Caco-2 (cell line): ENCODE measurements around the gene MUC5B. TPM values are rescaled to one million over a fixed set of nuclear protein-coding genes. Genes with fewer than 3 reads are reported as not detected.

Experiments used
- BruUV-seq: library from RNA; stranded (reverse); fragments of 400-500 nt; replicated peaks from 2 replicates; lab custom pipeline; 2021; lab: Mats Ljungman, UMichigan
- CTCF ChIA-PET: fragments of 300-600 bp; sonication (Branson Sonifier 250); formaldehyde crosslinking; loops from one replicate; lab custom pipeline; 2022; ENCODE audit warnings: antibody characterized with exemption; lab: Charles Lee
- POLR2A ChIA-PET: fragments of 300-600 bp; sonication (Branson Sonifier 250); formaldehyde crosslinking; loops from one replicate; lab custom pipeline; 2022; ENCODE audit warnings: antibody characterized with exemption; lab: Charles Lee
- DNase-seq, 2 experiments: peaks; one replicate each; pipeline versions ENCODE4 v3.0.0 to v3.0.0-alpha.2; 2020 to 2022
- H3K27me3 ChIP-seq: replicated peaks from 2 replicates; pipeline ENCODE4 v1.6.0; 2011; ENCODE audit warnings: low read length; ENCODE audit not compliant: control insufficient read depth, insufficient read depth
- H3K36me3 ChIP-seq: 2 replicates; pipeline ENCODE4 v1.5.1; 2011; ENCODE audit warnings: low read length; ENCODE audit not compliant: control insufficient read depth, insufficient read depth
- H3K4me1 ChIP-seq: fragments of 250-450 bp; sonication (Bioruptor Pico); 2 replicates; pipeline ENCODE4 v1.5.1; 2020; ENCODE audit warnings: mild to moderate bottlenecking
- H3K4me3 ChIP-seq: 2 replicates; pipeline ENCODE4 v1.5.1; 2011; ENCODE audit warnings: low read depth, mild to moderate bottlenecking, control low read depth, low read length
- H3K9me3 ChIP-seq: fragments of 250-450 bp; sonication (Bioruptor Pico); 2 replicates; pipeline ENCODE4 v1.5.1; 2020; ENCODE audit warnings: mild to moderate bottlenecking, moderate library complexity
- H3K27ac Mint-ChIP-seq: one replicate; pipeline ENCODE4 v1.8.0; 2022; ENCODE audit warnings: mixed read lengths; ENCODE audit not compliant: unreplicated experiment
- H3K27me3 Mint-ChIP-seq: one replicate; pipeline ENCODE4 v1.8.0; 2022; ENCODE audit warnings: mixed read lengths; ENCODE audit not compliant: insufficient read depth, unreplicated experiment
- H3K36me3 Mint-ChIP-seq: one replicate; pipeline ENCODE4 v1.8.0; 2022; ENCODE audit warnings: mild to moderate bottlenecking, mixed read lengths; ENCODE audit not compliant: insufficient read depth, unreplicated experiment
- H3K4me1 Mint-ChIP-seq: one replicate; pipeline ENCODE4 v1.8.0; 2022; ENCODE audit warnings: low read depth, mixed read lengths; ENCODE audit not compliant: unreplicated experiment
- H3K4me3 Mint-ChIP-seq: one replicate; pipeline ENCODE4 v1.8.0; 2022; ENCODE audit warnings: mild to moderate bottlenecking, moderate library complexity, mixed read lengths; ENCODE audit not compliant: unreplicated experiment
- H3K9me3 Mint-ChIP-seq: one replicate; pipeline ENCODE4 v1.8.0; 2022; ENCODE audit warnings: mixed read lengths; ENCODE audit not compliant: unreplicated experiment
- CTCF ChIP-seq, 2 experiments: fragments of 200-600 bp in 1 of 2; IDR thresholded peaks; 1 replicate in 1 of 2; 2 replicates in 1 of 2; pipeline versions ENCODE4 v1.5.1 to v1.8.0; 2011 to 2022; ENCODE audit warnings: antibody characterized with exemption in 1 of 2, control low read depth in 1 of 2, inconsistent platforms in 1 of 2, low read depth in 1 of 2, low read length in 1 of 2, mild to moderate bottlenecking in 1 of 2, moderate library complexity in 1 of 2; ENCODE audit not compliant: insufficient read depth in 1 of 2, severe bottlenecking in 1 of 2, unreplicated experiment in 1 of 2
- intact Hi-C: fragments of 100-400 bp; cut with micrococcal nuclease; formaldehyde crosslinking; loops from one replicate; pipeline ENCODE4 v1.10.0; 2022; ENCODE audit not compliant: unreplicated experiment
- total RNA-seq: library from RNA; stranded (reverse); gene quantifications from 2 replicates; pipeline ENCODE4 v1.2.3, GENCODE V29; 2022

The MUC5B gene
- total RNA-seq, 1 experiment from 2014 or later = not detected

GRCh38 chr11:1203505-1204271 lies 19.2 kb upstream of the MUC5B start:
- peak in 1 of 2 experiments; percentile 29 for DNase-seq
- BruUV-seq = no TSS peak
- intact Hi-C loops = no loop called here
- Histone ChIP-seq H3K4me3 (no peak overlapping the region), H3K9me3 (no peaks in the 10 kb centered on the region), H3K36me3 (no peaks in the 10 kb centered on the region), H3K4me1 (no peaks in the 10 kb centered on the region), H3K27me3 (no peaks in the 10 kb centered on the region)
- Mint-ChIP-seq H3K4me3 (no peak overlapping the region), H3K4me1 (no peaks in the 10 kb centered on the region), H3K27ac (no peak overlapping the region), H3K9me3 (no peaks in the 10 kb centered on the region), H3K27me3 (no peaks in the 10 kb centered on the region), H3K36me3 (no peaks in the 10 kb centered on the region)
- CTCF ChIA-PET = interaction anchor here (0.6 kb wide), 1 partner anchor 153 kb away, joined by 3 read pairs; no protein-coding TSS in a partner anchor
- POLR2A ChIA-PET = no interaction called here
- TF ChIP-seq CTCF (IDR thresholded peaks at IDR 0.05; ENCODE audit: insufficient read depth in 1 of 2, low read depth in 1 of 2, low read length in 1 of 2, severe bottlenecking in 1 of 2, unreplicated experiment in 1 of 2) = no peak

GRCh38 chr11:1204381-1205101 lies 18.3 kb upstream of the MUC5B start:
- H3K4me1 Mint-ChIP-seq = no peaks in the 10 kb centered on the region
- Histone ChIP-seq H3K9me3 (peaks cover under 1% of the 10 kb centered on the region; the same call in 1 of the 2 replicates), H3K4me1 (no peaks in the 10 kb centered on the region), H3K4me3 (no peak overlapping the region), H3K27me3 (no peaks in the 10 kb centered on the region), H3K36me3 (no peaks in the 10 kb centered on the region)
- H3K9me3 Mint-ChIP-seq = peaks cover under 1% of the 10 kb centered on the region
- H3K27ac Mint-ChIP-seq = no peak overlapping the region
- TF ChIP-seq CTCF (IDR thresholded peaks at IDR 0.05; ENCODE audit: insufficient read depth in 1 of 2, low read depth in 1 of 2, low read length in 1 of 2, severe bottlenecking in 1 of 2, unreplicated experiment in 1 of 2) = no peak
- POLR2A ChIA-PET = no interaction called here
- no TSS peak for BruUV-seq
- no peaks in the 10 kb centered on the region for H3K36me3 Mint-ChIP-seq
- no peak overlapping the region for H3K4me3 Mint-ChIP-seq
- CTCF ChIA-PET = interaction anchor here (0.6 to 0.7 kb wide), 3 partner anchors 13 to 279 kb away, joined by 3 to 4 read pairs (median 4); no protein-coding TSS in a partner anchor
- peak in 1 of 2 experiments; percentile 24 for DNase-seq
- intact Hi-C loops = no loop called here
- H3K27me3 Mint-ChIP-seq = no peaks in the 10 kb centered on the region

GRCh38 chr11:1205121-1205986 lies 17.5 kb upstream of the MUC5B start:
- peak in 1 of 2 experiments; percentile 28 for DNase-seq
- Histone ChIP-seq H3K9me3 (peaks cover 8% of the 10 kb centered on the region), H3K36me3 (no peaks in the 10 kb centered on the region), H3K27me3 (no peaks in the 10 kb centered on the region), H3K4me1 (no peaks in the 10 kb centered on the region), H3K4me3 (no peak overlapping the region)
- peaks cover 2% of the 10 kb centered on the region for H3K27me3 Mint-ChIP-seq
- H3K9me3 Mint-ChIP-seq = peaks cover 9% of the 10 kb centered on the region
- no peak for TF ChIP-seq CTCF (IDR thresholded peaks at IDR 0.05; ENCODE audit: insufficient read depth in 1 of 2, low read depth in 1 of 2, low read length in 1 of 2, severe bottlenecking in 1 of 2, unreplicated experiment in 1 of 2)
- CTCF ChIA-PET = no interaction called here
- no TSS peak for BruUV-seq
- intact Hi-C loops = no loop called here
- POLR2A ChIA-PET = no interaction called here
- no peak overlapping the region for H3K27ac Mint-ChIP-seq
- H3K4me3 Mint-ChIP-seq = no peak overlapping the region
- H3K4me1 Mint-ChIP-seq = no peaks in the 10 kb centered on the region
- H3K36me3 Mint-ChIP-seq = no peaks in the 10 kb centered on the region
